Karpas-422 (cell line): ENCODE data around the gene BPIFB2. TPM values are rescaled to one million over a fixed set of nuclear protein-coding genes. Genes with fewer than 3 reads are reported as not detected.

Experiments used
- DNase-seq: peaks from one replicate; pipeline ENCODE4 v3.0.0-alpha.2; 2015
- H2AFZ ChIP-seq: fragments of 200-600 bp; sonication (generic); 2 replicates; pipeline ENCODE4 v1.6.1; 2014; ENCODE audit warnings: antibody characterized with exemption, low read length, mixed read lengths
- H3K27ac ChIP-seq: fragments of 200-600 bp; sonication (generic); 2 replicates; pipeline ENCODE4 v1.5.1; 2014; ENCODE audit warnings: mild to moderate bottlenecking, low read length, moderate library complexity
- H3K27me3 ChIP-seq: fragments of 200-600 bp; sonication (generic); 2 replicates; pipeline ENCODE4 v1.6.1; 2014; ENCODE audit warnings: low read length, mixed read lengths
- H3K36me3 ChIP-seq: fragments of 200-600 bp; sonication (generic); 2 replicates; pipeline ENCODE4 v1.6.1; 2014; ENCODE audit warnings: low read length, mixed read lengths; ENCODE audit not compliant: insufficient read depth
- H3K4me1 ChIP-seq: fragments of 200-600 bp; sonication (generic); 2 replicates; pipeline ENCODE4 v1.6.1; 2014; ENCODE audit warnings: mild to moderate bottlenecking, low read length, mixed read lengths
- H3K4me2 ChIP-seq: fragments of 200-600 bp; sonication (generic); 2 replicates; pipeline ENCODE4 v1.6.1; 2014; ENCODE audit warnings: low read length, low read depth, mild to moderate bottlenecking; ENCODE audit not compliant: poor library complexity, severe bottlenecking
- H3K4me3 ChIP-seq: fragments of 200-600 bp; sonication (generic); 2 replicates; pipeline ENCODE4 v1.5.1; 2014; ENCODE audit warnings: mild to moderate bottlenecking, antibody characterized with exemption, low read length, mixed read lengths
- H3K79me2 ChIP-seq: fragments of 200-600 bp; sonication (generic); 2 replicates; pipeline ENCODE4 v1.6.1; 2014; ENCODE audit warnings: mild to moderate bottlenecking, low read length, mixed read lengths
- H3K9ac ChIP-seq: fragments of 200-600 bp; sonication (generic); 2 replicates; pipeline ENCODE4 v1.6.0; 2014; ENCODE audit warnings: low read length
- H3K9me2 ChIP-seq: fragments of 200-600 bp; sonication (generic), shearing (Covaris generic); replicated peaks from 2 replicates; pipeline ENCODE4 v1.6.0; 2014; ENCODE audit warnings: mild to moderate bottlenecking, low read length, moderate library complexity; ENCODE audit not compliant: insufficient read depth
- H3K9me3 ChIP-seq: fragments of 300-700, 200-600 bp; sonication (generic); 2 replicates; pipeline ENCODE4 v1.6.1; 2014; ENCODE audit warnings: low read length, mixed read lengths
- H4K20me1 ChIP-seq: fragments of 200-600 bp; sonication (generic); 2 replicates; pipeline ENCODE4 v1.6.1; 2014; ENCODE audit warnings: mild to moderate bottlenecking, antibody characterized with exemption, low read length, low read depth; ENCODE audit not compliant: insufficient read depth
- total RNA-seq: library from RNA; depleted of rRNA; stranded (reverse); fragments of >200 nt; shearing (Covaris generic); gene quantifications from 2 replicates; pipeline ENCODE4 v1.2.3, GENCODE V29; 2014; ENCODE audit warnings: low replicate concordance

The BPIFB2 gene
- total RNA-seq, 1 experiment from 2014 or later: not detected

GRCh38 chr20:33018169-33018931 lies 10.8 kb downstream of the BPIFB2 start:
- Histone ChIP-seq H3K27ac (no peak overlapping the region), H3K9me3 (no peaks in the 10 kb centered on the region), H3K9ac (no peak overlapping the region), H3K27me3 (no peaks in the 10 kb centered on the region), H4K20me1 (no peaks in the 10 kb centered on the region), H3K36me3 (no peaks in the 10 kb centered on the region), H3K4me3 (no peak overlapping the region), H3K4me2 (no peak overlapping the region), H3K9me2 (no peaks in the 10 kb centered on the region), H2AFZ (no peak overlapping the region), H3K79me2 (no peaks in the 10 kb centered on the region), H3K4me1 (no peaks in the 10 kb centered on the region)
- DNase-seq: no peak

DNA sequence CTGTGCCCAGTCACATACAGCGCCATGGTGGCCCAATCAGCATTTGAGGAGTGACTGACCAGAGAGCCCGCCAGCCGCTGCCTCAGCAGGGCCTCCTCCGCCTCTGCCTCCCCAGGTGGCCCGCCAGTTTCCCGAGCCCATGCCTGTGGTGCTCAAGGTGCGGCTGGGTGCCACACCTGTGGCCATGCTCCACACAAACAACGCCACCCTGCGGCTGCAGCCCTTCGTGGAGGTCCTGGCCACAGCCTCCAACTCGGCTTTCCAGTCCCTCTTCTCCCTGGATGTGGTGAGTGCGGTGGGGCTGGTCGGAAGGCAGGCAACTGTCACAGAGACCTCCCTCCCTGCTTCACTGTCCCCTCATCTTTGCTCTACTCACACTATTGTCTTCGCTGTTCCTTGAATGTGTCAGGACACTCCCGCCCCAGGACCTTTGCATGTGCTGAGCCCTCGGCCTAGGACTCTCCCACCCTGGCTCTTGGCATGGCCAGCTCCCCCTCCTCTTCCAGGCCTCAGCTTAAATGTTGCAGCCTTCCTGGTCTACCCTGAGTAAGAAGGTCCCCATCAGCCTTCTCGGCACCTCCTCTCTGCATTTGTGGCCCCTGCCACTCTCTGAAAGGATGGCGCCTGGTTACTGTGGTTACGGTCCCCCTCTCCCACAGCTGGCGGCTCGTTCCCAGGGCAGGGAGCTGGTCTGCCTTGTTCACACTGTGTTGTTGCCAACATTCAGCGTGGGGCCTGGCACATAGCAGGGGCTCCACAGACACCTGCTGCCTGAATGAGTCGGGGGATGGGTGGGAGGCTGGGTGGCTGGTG lies 12.2 kb downstream of the BPIFB2 start:
- DNase-seq: no peak
- Histone ChIP-seq H3K4me1 (no peaks in the 10 kb centered on the region), H3K79me2 (no peaks in the 10 kb centered on the region)

DNA sequence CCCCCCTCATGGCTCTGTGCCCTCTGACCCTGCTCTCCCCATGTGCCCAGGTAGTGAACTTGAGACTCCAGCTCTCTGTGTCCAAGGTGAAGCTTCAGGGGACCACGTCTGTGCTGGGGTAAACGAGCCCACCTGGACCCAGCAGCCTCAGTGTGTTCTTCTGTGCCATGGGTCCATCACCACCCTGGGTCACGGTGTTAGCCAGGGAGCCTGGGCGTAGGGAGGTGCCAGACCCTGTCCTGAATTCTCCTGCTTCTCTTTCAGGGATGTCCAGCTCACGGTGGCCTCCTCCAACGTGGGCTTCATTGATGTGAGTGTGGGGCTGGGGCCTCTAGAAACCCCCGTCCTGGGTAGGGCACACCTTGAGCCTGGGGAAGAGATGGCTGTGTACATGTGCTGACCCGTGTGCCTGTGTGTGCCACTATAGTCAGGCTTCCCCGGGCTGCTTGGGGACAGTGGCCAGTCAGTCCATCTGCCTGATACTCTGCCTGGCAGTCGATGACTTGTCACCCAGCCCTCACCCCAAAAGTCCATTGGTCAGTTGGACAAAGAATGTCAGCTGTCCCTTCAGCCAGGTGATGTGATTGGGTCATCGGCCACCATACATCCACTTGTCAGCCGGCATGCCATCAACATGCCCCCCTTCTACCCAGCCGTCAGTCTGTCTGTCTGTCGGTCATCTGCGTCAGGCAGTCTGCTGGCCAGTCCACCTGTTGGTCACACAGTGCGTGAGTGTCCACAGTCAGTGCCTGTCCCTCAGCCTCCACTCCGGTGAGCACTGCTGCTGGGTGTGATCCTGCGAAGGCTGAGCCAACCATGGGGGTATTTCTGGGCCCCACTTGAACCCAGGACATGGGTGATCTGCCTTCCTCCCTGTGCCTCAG lies 13.0 kb downstream of the BPIFB2 start:
- H3K36me3 ChIP-seq: no peaks in the 10 kb centered on the region
- no peak overlapping the region for H2AFZ ChIP-seq
- no peaks in the 10 kb centered on the region for H4K20me1 ChIP-seq
- H3K4me3 ChIP-seq: no peak overlapping the region
- no peaks in the 10 kb centered on the region for H3K9me2 ChIP-seq
- no peak overlapping the region for H3K9ac ChIP-seq
- no peaks in the 10 kb centered on the region for H3K9me3 ChIP-seq
- H3K79me2 ChIP-seq: no peaks in the 10 kb centered on the region
- H3K27me3 ChIP-seq: no peaks in the 10 kb centered on the region
- no peak overlapping the region for H3K27ac ChIP-seq
- H3K4me2 ChIP-seq: no peak overlapping the region
- DNase-seq: no peak
- no peaks in the 10 kb centered on the region for H3K4me1 ChIP-seq

More for the DNA sequence above, 12.2 kb downstream of the BPIFB2 start:
- Histone ChIP-seq H3K9ac (no peak overlapping the region), H3K9me2 (no peaks in the 10 kb centered on the region), H3K27me3 (no peaks in the 10 kb centered on the region), H3K9me3 (no peaks in the 10 kb centered on the region), H4K20me1 (no peaks in the 10 kb centered on the region), H3K4me3 (no peak overlapping the region), H3K36me3 (no peaks in the 10 kb centered on the region), H3K27ac (no peak overlapping the region), H2AFZ (no peak overlapping the region), H3K4me2 (no peak overlapping the region)

- Histone ChIP-seq H3K4me2 (no peak overlapping the region), H3K27me3 (no peaks in the 10 kb centered on the region), H3K79me2 (no peaks in the 10 kb centered on the region), H3K9me3 (no peaks in the 10 kb centered on the region), H2AFZ (no peak overlapping the region), H3K27ac (no peak overlapping the region), H3K4me1 (no peaks in the 10 kb centered on the region), H3K9ac (no peak overlapping the region), H3K9me2 (no peaks in the 10 kb centered on the region), H4K20me1 (no peaks in the 10 kb centered on the region), H3K36me3 (no peaks in the 10 kb centered on the region), H3K4me3 (no peak overlapping the region)
- no peak for DNase-seq
These were observed 14.4 kb downstream of the BPIFB2 start for GRCh38 chr20:33021879-33022278.

GRCh38 chr20:33022289-33022688 lies 14.8 kb downstream of the BPIFB2 start:
- Histone ChIP-seq H3K4me3 (no peak overlapping the region), H2AFZ (no peak overlapping the region)

DNA sequence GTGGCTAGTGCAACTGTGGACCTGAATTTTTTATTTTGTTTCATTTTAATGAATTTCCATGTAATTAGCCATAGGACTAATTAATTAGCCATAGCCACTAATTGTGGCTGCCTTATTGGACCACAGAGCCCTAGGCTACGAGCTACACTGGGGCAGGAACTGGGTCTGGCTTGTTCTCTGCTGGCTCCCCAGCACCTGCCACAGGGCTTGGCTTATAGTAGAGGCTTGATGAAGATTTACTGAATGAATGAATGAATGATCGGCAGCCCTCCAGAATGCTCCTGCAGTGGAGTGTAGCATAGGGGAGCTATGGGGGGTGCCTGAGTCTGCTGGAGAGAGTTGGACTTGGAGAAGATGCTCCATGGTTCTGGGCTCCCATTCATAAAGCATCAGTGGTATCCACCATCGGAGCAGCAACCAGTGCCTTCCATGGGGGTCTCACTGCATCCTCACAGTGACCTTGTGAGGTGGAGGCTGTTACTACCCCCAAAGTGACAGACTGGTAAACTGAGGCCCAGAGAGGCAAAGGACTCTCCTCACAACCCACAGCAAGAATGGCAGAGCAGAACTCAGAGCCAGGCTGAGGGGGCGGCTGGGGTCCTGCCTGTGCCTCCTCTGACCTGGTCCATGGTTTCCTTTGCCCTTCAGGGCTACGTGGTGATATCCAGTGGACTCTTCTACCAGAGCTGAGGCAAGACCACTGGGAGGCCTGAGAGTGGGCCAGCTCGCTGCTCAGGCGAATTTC lies 15.4 kb downstream of the BPIFB2 start:
- no peaks in the 10 kb centered on the region for H3K9me3 ChIP-seq
- no peak overlapping the region for H3K27ac ChIP-seq
- H2AFZ ChIP-seq: no peak overlapping the region
- H3K4me3 ChIP-seq: no peak overlapping the region
- no peaks in the 10 kb centered on the region for H3K4me1 ChIP-seq
- no peaks in the 10 kb centered on the region for H3K79me2 ChIP-seq
- H3K36me3 ChIP-seq: no peaks in the 10 kb centered on the region
- H3K9me2 ChIP-seq: no peaks in the 10 kb centered on the region
- H3K27me3 ChIP-seq: no peaks in the 10 kb centered on the region
- no peaks in the 10 kb centered on the region for H4K20me1 ChIP-seq
- no peak overlapping the region for H3K4me2 ChIP-seq
- DNase-seq: no peak
- H3K9ac ChIP-seq: no peak overlapping the region

More at GRCh38 chr20:33022289-33022688, 14.8 kb downstream of the BPIFB2 start:
- Histone ChIP-seq H3K9ac (no peak overlapping the region), H3K27me3 (no peaks in the 10 kb centered on the region), H3K9me2 (no peaks in the 10 kb centered on the region), H3K27ac (no peak overlapping the region), H3K9me3 (no peaks in the 10 kb centered on the region), H3K79me2 (no peaks in the 10 kb centered on the region), H3K36me3 (no peaks in the 10 kb centered on the region), H3K4me2 (no peak overlapping the region), H3K4me1 (no peaks in the 10 kb centered on the region), H4K20me1 (no peaks in the 10 kb centered on the region)
- no peak for DNase-seq

- Histone ChIP-seq H2AFZ (no peak overlapping the region), H3K4me3 (no peak overlapping the region), H4K20me1 (no peaks in the 10 kb centered on the region), H3K27me3 (no peaks in the 10 kb centered on the region), H3K9me2 (no peaks in the 10 kb centered on the region), H3K9me3 (no peaks in the 10 kb centered on the region), H3K4me1 (no peaks in the 10 kb centered on the region), H3K36me3 (no peaks in the 10 kb centered on the region), H3K27ac (no peak overlapping the region), H3K9ac (no peak overlapping the region), H3K4me2 (no peak overlapping the region), H3K79me2 (no peaks in the 10 kb centered on the region)
- DNase-seq: no peak
These were observed 16.1 kb downstream of the BPIFB2 start for GRCh38 chr20:33023439-33024242.
